COLO668 (cell line): ENCODE results near the gene HDAC1.
A peak's percentile ranks its signal among the peaks of the same experiment; 100 is the strongest.
"Not testable (repeated sequence)": the region's sequence is repeated elsewhere in the genome, so short reads cannot be mapped to it uniquely, and the experiment has no call there.

ENCODE experiments used
- DNase-seq: peaks from one replicate; lab custom pipeline; 2025; ENCODE audit not compliant: unreplicated experiment; lab: John Stamatoyannopoulos, UW

HDAC1 gene

GRCh38 chr1:32273391-32274208 lies 18.3 kb upstream of the HDAC1 start:
- peak; percentile 84 for DNase-seq

DNA sequence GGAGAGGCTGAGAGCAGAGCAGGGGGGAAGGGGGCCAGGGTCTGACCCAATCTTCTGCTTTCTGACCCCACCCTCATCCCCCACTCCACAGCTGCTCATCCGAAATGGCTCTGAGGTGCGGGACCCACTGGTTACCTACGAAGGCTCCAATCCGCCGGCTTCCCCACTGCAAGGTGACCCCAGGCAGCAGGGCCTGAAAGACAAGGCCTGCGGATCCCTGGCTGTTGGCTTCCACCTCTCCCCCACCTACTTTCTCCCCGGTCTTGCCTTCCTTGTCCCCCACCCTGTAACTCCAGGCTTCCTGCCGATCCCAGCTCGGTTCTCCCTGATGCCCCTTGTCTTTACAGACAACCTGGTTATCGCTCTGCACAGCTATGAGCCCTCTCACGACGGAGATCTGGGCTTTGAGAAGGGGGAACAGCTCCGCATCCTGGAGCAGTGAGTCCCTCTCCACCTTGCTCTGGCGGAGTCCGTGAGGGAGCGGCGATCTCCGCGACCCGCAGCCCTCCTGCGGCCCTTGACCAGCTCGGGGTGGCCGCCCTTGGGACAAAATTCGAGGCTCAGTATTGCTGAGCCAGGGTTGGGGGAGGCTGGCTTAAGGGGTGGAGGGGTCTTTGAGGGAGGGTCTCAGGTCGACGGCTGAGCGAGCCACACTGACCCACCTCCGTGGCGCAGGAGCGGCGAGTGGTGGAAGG lies 17.1 kb upstream of the HDAC1 start:
- no peak for DNase-seq

DNA sequence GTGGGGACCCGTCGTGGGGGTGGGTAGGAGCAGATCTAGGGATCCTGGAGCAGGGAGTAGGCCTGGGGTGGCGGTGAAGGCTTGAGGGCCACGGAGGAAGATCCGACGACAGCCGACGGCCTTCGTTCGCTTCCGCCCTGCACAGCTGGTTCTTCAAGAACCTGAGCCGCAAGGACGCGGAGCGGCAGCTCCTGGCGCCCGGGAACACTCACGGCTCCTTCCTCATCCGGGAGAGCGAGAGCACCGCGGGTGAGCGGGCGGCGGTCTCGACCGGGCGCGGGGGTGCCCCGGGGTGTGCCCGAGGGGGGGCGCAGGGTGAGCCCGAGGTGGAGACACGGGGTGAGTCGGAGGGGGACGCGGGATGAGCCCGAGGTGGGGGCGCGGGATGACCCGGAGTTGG lies 16.5 kb upstream of the HDAC1 start:
- DNase-seq, result no peak

DNA sequence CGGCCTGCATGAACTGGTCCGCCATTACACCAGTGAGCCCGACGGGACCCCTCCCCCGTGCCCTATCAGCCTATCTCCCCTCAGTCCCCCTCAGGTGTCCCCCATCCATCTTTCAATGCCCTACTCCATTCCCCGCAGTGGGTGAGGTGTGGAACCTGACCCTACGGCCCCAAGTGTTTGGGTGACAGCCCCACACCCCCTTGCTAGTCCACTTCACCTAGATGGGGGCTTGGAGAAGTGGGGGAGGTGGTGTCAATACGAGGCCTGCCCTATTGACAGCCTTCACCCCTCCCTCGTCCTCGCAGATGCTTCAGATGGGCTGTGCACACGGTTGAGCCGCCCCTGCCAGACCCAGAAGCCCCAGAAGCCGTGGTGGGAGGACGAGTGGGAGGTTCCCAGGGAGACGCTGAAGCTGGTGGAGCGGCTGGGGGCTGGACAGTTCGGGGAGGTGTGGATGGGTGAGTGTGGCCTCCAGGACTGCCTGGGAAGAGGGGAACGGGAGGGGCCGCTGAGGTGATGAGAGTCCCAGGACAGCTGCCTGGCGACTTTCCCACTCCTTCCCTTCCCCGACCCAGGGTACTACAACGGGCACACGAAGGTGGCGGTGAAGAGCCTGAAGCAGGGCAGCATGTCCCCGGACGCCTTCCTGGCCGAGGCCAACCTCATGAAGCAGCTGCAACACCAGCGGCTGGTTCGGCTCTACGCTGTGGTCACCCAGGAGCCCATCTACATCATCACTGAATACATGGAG lies 15.7 kb upstream of the HDAC1 start:
- no peak for DNase-seq

DNA sequence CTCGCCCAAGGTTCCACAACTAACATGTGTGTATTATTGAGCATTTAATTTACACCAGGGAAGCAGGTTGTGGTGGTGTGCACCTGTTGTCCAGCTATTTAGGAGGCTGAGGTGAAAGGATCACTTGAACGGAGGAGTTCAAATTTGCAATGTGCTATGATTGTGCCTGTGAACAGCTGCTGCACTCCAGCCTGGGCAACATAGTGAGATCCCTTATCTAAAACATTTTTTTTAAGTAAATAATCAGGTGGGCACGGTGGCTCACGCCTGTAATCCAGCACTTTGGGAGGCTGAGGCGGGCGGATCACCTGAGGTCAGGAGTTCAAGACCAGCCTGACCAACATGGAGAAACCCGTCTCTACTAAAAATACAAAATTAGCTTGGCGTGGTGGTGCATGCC lies 7.1 kb upstream of the HDAC1 start:
- not testable (repeated sequence) for DNase-seq

DNA sequence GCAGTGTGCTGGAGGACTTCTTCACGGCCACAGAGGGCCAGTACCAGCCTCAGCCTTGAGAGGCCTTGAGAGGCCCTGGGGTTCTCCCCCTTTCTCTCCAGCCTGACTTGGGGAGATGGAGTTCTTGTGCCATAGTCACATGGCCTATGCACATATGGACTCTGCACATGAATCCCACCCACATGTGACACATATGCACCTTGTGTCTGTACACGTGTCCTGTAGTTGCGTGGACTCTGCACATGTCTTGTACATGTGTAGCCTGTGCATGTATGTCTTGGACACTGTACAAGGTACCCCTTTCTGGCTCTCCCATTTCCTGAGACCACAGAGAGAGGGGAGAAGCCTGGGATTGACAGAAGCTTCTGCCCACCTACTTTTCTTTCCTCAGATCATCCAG lies 6.2 kb upstream of the HDAC1 start:
- no peak for DNase-seq

DNA sequence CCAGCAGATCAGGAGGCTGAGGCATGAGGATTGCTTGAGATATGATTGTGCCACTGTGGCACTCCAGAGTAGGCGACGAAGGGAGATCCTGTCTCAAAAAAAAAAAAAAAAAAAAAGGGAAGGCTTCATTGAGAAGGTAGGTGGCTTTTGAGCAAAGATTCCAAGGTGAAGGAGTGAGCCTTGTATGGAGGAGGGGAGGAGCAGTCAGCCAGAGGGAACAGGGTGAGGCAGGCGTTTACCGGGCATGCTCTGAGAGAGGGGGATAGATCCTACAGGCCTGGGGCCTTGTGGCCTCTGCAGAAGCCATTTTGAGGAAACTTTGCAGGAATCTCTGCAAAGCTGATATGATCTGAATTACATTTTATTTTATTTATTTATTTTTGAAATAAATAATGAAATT lies 5.1 kb upstream of the HDAC1 start:
- DNase-seq, result no peak

DNA sequence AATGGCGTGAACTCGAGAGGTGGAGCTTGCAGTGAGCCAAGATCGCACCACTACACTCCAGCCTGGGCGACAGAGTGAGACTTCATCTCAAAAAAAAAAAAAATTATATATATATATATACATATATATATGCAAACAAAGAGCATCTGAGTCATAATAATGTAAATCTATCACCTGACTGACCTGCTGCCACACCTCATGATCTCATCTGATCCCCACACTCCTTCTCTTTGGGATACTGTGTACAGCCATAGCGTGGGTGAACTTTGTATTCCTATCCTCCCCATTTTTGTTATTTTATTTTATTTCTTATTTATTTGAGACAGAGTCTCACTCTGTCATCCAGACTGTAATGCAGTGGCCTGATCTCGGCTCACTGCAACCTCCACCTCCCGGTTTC lies 2.6 kb upstream of the HDAC1 start:
- DNase-seq, result no peak

- no peak for DNase-seq
Observed at GRCh38 chr1:32291145-32291707, 657 bp upstream of the HDAC1 start.

- not testable (repeated sequence) for DNase-seq
Observed at GRCh38 chr1:32298211-32298610, 6.3 kb downstream of the HDAC1 start.

DNA sequence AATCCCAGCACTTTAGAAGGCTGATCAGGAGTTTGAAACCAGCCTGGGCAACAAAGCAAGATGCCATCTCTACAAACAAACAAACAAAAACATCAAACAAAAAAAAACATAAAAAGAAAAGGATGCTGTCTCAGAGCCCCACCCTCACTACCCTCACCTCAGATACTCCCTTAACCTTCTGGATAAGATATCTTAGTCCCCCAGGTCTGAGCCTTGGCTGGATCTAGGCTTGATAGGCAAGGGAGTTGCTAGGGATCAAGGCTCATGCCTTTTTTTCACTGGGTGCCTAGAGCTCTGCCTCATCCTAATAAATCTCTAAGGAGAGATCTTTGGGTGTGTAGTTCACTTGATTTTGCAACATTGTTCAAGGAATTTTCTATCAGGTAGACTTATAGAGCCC lies 7.4 kb downstream of the HDAC1 start:
- DNase-seq, result no peak

DNA sequence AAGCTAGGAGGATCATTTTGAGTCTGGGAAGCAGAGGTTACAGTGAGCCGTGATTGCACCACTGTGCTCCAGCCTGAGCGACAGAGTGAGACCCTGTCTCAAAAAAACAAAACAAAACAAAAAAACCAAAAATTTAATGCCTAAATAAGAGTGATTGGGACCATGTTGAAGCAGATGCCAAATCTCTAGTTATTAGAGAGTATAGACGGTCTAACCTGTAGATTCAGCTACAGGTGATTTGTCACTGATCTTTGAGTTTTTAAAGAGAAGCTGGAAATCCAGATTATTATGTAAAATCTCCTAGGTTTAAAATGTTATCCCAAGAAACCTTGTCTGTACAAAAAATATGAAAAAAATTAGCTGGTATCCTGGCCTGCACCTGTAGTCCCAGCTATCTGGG lies 11.5 kb downstream of the HDAC1 start:
- DNase-seq, result no peak

DNA sequence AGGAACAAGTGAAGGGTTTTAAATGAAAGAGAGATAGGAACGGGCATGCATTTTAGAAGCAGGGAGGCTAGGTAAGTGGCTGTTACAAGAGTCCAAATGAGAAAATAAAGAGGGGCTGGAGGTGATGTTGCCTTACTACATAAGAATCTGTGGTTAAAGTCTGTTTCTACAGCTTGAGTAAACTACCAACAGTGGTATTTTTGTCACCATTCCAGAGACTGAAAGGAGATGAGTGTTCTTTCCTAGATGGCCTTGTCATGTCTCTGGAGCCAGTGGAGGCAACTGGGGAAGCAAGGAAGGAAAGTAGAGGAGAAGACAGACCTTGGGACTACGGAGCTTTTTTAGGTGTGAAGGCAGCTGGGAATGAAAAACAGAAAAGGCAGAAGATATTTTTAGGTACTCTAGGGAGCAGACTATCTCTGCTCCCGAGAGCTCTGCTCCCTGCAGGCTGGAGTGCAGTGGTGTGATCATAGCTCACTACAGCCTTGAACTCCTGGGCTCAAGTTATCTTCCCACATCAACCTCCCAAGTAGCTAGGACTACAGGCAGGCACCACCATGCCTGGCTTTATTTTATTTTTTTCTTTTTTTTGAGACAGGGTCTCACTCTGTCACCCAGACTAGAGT lies 12.2 kb downstream of the HDAC1 start:
- no peak for DNase-seq

GRCh38 chr1:32305310-32305709 lies 13.4 kb downstream of the HDAC1 start:
- DNase-seq, result no peak

DNA sequence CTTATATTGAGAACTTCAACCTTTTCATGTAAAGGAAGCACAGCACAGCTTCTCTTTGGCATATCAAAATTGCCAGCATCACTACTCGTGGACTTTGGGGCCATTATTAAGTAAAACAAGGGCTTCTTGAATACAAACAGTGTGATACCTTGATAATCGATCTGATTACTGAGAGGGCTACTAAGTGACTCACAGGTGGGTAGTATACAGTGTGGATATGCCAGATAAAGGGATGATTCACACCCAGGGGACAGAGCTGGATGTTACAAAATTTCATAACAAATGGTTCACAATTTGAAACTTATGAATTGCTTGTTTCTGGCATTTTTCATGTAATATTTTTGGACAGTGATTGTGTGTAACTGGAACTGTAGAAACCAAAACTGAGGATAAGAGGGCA lies 15.4 kb downstream of the HDAC1 start:
- DNase-seq, result no peak

DNA sequence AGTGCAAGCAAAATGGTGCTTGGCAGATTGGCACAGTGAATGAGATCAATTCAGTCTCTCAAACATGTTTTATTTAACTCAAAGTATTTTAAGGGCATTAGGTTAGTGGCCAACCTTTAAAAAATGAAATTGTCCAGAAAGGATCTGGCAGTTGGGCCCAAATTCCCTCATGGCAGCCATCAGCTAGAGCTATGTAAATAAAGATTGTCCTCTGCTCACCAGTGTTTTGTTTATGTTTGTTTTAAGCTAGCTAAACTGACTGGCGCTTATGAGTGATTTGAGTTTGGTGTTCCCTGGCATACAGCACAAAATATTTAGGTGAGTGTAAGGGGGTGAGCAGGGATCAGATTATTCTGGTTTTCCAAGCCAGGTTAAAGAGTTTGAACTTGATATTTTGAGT lies 18.1 kb downstream of the HDAC1 start:
- DNase-seq, result no peak

DNA sequence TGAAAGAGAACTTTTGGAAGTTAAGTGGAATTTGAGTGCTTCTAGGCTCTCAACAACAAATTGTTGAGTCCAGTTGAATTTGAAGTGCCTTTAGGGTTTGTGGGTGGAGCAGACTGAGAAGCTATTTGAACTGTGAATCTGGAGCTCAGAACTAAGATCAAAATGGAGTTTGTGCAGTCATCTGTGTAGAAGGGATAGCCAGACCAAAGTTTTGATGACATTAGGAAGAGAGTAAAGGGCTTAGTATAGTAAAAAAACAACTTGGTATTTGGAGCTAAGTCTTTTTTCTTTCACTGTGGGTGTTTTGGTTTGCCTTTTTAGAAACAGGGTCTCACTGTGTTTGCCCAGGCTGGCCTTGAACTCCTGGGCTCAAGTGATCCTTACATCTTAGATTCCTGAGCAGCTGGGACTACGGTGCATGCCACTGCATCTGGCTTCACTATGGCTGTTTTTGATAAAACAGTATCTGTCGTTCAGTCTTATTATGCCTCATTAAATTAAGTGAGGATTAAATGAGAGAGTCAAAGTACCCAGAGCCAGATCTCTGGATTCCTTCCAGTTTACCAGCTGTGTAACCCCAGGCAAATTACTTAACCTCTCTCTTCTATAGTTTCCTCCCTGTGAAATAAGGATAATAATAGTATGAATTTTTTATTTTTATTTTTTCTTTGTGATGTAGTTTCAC lies 20.0 kb downstream of the HDAC1 start:
- DNase-seq, result no peak

DNA sequence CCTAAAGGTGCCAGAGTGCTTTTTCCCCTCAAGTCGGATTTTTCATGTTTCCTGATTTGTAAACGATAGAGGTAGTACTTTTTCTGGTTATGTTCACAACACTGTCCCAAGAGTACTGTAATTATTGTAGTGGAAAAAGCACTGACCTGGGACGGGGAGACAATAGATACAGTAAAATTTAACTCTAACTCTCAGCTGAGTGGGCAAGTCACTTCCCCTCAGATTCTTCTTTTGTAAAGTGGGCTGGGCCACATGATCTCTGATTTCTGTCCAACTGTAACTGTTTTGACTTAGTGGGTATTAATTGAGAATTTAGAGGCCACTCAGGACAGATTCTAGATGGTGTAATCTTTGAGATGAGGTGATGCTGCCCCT lies 25.0 kb downstream of the HDAC1 start:
- no peak for DNase-seq

DNA sequence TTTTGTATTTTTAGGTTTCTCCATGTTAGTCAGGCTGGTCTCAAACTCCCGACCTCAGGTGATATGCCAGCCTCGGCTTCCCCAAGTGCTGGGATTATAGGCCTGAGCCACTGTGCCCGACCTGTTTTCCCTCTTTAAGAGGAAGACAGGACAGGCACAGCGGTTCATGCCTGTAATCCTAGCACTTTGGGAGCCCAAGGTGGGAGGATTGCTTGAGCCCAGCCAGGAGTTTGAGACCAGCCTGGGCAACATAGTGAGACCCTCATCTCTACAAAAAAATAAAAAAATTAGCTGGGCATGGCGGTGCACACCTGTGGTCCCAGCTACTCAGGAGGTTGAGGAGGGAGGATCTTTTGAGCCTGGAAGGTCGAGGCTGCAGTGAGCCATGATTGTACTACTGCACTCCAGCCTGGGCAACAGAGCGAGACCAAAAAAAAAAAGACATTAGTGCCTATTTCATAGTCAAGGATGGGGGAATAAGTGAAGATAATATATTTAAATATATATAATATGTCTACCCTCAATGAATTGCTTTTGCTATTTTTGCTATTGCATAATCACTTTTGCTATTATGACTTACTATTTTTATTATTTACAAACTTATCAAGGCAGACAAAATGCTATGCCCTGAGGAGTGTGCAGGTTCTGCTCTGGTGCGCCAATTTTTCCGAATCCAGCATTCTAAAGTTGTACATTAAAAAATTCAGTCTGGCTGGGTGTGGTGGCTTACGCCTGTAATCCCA lies 26.4 kb downstream of the HDAC1 start:
- DNase-seq, result no peak

DNA sequence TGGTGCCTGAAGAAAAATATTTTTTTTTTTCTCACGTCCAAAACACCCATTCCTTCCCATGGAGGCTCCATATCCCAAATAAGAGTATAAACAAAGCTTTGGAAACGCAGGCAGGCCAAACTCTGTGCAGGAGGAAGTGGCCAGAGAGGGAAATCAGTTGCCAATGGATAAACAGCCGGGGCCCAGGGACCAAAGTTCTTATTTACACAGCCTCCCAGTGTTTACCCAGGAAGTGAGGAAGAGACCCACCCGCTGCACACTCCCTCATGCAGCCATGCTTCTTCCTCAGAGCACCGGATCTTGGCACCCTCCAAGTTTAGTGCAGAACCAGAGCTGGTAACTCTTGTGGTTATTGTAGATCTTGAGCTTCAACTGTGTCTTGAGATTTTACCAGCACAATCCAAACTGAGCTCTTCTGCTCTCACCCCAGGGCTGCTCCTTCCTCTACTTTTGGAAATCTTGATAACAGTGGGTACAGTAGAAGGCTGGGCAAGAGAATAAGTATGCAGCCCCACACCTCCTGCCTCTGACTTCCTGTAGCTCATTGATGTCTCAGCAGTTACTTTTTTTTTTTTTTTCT lies 29.9 kb downstream of the HDAC1 start:
- DNase-seq, result peak; percentile 89
